GM19324 (cell line): ENCODE measurements around the gene BRMS1.
A peak's percentile ranks its signal among the peaks of the same experiment; 100 is the strongest.

Experiments used
- ATAC-seq: cut with Tn5 transposase; IDR thresholded peaks from one replicate; pipeline ENCODE4 v1.9.1; 2021; ENCODE audit warnings: mild to moderate bottlenecking, moderate library complexity; ENCODE audit not compliant: unreplicated experiment, low FRiP score

BRMS1 gene

DNA sequence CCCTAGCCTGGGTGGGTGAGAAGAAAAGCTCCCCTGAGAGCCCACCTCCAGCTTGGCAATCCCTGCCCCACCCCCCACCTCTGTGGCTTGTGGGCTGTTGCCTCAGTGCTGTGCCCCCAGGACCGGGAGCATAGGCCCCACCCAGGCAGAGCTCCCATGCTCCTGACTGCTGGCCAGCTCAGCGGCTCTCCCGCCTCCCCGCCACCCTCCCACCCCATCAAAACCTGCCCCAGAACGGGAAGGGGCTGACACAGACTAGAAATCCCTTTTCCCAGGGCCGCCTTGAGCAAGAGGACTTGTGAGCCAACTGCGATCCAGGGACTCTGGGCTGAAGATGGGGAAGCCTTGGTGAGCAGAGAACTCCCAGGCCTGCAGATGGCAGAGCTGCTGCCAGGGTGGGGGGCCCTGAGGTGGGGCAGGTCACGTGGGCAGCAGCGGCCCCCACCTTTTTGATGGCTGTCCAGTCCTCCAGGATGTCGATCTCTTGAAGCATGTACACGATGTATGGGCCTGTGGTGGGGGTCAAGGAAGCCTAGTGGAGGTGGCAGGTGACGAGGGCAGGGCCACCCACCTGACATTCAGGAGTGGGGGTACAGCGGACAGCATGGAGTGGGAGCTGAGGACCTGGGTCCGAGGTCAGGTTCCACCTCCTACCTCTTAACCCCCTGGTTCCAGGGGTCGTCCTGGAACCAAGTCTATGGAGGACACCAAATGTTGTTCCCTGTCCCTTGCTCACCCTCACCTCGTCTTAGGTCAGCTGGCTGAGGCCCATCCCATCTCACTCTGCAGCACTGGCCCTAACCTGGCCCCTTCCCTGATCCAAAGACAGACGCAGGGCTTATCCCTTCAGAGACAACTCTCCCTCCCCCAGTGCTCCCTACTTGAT, 6.4 kb downstream of the BRMS1 start:
- no peak for ATAC-seq

DNA sequence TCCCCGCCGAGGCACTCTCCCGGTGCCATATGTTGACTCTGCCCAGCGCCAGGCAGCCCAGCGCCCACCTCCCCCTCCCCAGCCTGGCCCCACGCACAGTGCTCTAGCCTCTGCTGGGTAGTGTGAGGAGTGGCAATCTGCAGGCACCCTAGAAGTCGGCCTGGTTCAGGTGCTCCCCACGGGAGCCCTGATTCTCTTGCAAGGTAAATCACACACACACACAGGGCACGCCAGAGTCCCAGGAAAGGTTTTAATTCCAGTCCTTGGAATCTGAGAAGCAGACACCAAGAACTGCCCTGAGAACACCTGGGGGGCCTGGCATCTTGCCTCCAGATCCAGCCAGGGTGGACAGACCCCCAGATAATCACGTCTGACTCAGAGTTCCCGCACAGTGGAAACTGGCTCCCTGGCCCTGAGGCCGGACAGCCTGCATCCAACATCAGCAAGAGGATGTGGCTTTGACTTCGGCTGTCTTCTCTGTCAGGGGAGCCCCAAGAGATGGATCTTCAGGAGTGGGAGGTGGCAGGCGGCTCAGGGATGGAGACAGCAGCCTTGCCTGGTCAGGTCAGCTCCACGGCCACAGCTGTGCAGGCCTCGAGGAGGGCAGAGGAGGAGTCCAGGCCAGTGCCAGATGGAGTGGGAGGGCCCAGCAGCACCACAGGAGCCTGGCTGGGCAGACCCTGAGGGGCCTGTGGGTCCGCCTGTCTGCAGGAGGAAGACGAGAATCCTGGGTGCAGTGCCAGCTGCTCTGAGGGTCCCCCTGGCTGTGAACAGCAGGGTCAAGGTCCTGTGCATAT, 7.6 kb downstream of the BRMS1 start:
- ATAC-seq = no peak

DNA sequence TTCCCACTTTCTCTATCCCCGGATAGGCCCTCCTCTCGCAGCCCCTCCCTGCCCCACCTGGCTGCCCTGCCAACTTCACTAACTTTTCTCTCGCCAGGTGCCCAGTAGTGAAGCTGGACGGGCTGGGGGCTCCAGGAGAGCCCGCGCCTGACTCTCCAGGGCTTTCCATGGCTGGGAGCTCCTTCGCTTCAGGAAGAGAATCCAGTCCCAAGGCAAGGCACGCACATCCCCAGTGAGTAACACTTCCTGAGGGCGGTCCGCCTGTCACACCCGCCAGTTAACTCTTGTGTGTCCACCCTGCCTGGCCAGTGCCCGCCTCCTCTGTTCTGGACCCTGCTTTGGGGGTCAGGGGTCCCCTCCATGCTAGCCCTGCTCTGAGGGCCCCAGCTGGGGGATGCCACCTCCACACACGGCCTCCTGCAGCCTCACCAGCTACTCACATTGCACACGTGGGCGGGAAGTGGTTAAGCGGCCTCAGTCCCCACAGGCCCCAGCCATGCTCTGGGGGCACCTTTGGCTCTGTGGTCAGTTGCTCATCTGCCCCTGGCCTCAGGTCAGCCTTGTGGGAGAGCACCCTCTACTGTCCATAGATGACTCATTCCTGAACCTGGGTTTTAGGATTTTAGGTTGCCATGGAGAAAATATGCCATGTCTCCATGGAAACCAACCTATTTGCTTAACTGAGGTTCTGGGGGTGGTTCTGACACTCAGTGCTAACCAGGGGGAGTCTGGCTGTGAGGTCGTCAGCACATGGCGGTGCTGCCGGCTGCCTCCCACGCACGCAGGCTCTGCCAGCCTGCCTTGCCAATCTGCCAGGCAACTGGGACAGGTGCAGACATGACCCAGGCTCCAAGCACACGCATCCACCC, 8.4 kb downstream of the BRMS1 start, which contains the start of gene RIN1:
Gene RIN1 (minus strand): TSS at position 201 of the 869 bp plus-strand sequence. CDS start 32 bp downstream, at position 169.
- ATAC-seq = peak; percentile 35

DNA sequence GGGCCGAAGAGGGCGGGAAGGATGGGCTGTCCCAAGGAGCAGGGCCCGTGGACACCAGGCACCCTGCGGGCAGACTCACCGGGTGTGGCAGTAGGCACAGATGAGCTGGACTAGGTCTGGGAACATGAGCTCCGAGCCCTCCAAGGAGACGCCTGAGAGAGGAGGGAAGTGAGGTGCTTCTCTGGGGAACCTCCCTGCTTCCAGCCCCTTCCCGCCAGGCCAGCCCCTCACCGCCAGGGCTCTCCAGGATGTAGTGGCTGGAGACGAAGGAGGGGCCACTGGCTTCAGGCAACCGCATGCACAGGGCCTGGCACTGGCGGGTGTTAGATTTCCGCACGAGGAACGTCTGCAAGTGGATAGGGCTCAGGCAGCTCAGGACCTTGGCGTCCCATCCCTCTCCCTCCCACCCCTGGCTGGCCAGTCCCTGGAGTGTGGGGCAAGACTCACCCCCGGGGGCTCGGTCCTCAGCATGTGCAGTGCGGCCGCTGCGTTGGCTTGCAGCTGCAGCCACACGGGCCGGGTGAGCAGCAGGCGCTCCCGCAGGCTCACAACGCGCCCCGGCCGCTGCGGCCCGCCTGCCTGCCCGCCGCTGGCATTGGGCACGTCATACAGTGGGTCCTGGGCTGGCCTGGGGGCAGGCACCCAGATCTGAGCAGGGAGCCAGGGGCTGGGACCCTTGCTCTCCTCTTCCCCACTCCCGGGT, 9.2 kb downstream of the BRMS1 start:
- ATAC-seq = no peak

DNA sequence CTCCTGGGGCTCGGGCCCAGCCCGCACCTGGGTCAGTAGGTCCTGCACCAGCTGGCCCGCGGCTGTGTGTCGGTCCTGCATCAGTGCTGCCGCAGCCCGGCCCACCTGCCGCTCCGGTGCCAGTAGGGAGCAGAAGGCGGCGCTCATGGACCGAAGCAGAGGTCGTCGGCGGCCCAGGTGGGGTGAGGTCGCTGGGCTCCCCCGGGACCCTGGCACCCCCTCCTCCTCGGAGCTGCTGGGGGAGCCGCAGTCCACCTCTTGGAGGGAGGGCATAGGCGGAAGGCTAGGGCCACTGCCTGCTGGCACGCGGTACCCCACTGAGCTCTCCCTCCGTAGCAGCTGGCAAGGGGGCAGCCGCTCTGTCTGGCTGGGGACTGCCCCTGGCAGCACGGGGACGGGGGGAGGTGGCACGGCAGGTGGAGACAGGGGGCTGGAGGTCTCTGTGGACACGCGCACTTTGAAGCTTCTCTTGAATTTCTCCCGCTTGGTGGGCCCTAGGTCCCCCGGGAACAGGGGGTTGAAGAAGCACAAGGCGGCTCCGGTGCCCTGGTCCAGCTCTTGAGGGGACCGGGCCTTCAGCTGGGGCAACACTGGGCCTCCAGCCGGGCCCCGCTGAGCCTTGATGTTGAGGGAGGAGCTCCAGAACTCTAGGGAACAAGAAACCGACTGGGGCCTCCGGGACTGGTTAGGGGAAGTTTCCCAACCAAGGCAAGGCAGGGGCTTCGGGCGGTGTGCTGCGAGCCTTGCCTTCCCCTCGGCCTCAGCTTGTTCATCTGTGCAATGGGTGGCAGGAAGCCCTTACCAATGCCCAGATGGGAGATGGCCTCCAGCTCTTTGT, 10.1 kb downstream of the BRMS1 start:
- no peak for ATAC-seq

DNA sequence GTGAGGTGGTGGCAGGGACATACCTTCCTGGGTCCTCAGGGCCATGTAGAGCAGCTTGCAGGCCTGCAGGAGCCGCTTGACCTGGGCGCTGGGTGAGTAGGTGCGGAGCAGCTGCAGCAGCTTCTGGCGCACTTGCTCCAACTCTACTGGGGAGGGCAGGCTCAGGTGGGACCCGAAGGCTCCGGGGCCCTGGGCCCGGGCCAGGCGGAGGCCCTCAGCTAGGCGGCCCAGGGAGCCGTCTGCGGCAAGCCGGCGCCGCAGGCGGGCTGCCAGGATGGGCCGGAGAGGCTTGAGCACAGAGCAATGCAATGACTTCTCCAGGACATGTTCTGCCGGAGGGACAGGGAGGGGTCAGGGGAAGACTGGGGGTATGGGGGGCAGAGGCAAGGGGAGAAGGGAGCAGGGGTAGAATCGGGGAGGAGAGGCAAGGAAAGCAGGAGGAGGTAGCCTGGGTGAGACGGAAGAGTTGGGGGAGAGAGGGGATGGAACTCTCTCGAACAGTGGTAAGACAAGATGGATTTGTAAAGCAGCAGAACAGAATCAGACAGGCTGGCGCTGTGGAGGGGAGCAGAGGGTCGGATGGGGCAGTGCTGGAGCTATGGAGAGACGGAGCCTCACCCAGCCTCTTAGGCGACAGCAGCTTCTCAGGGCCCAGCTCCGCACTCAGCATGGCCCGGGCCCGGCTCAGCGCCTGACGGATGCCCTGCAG, 10.9 kb downstream of the BRMS1 start:
- no peak for ATAC-seq

DNA sequence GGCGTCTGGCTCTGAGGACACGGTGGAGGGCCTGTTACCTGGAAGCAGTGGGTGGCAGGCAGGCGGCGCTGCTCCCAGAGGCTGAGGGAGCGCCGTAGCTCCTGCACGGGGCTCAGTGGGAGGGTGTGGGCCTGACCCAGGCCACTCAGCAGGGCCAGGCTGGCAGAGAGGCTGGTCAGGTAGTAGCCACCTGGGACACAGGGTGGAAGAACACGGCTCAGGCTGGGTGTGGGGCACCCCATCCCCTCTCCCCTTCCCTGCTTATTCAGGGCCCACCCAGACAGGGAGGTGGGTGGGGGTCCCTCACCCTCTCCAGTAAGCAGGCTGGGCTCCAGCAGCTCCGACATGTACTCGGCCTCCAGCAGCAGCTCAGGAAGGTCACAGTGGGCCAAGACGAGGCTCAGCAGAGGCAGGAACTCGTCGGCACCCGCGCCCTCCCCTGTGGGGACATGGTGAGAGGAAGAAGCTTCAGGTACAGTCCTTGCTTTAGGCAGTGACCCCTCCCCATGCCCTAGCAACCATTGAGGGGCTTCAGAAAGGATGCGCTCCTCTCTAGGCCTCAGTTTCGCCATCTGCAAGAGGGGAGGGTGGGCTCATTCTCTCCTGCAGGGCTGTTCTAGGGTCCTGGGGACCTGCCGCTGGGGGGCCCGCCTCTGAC, 11.6 kb downstream of the BRMS1 start:
- ATAC-seq = no peak

DNA sequence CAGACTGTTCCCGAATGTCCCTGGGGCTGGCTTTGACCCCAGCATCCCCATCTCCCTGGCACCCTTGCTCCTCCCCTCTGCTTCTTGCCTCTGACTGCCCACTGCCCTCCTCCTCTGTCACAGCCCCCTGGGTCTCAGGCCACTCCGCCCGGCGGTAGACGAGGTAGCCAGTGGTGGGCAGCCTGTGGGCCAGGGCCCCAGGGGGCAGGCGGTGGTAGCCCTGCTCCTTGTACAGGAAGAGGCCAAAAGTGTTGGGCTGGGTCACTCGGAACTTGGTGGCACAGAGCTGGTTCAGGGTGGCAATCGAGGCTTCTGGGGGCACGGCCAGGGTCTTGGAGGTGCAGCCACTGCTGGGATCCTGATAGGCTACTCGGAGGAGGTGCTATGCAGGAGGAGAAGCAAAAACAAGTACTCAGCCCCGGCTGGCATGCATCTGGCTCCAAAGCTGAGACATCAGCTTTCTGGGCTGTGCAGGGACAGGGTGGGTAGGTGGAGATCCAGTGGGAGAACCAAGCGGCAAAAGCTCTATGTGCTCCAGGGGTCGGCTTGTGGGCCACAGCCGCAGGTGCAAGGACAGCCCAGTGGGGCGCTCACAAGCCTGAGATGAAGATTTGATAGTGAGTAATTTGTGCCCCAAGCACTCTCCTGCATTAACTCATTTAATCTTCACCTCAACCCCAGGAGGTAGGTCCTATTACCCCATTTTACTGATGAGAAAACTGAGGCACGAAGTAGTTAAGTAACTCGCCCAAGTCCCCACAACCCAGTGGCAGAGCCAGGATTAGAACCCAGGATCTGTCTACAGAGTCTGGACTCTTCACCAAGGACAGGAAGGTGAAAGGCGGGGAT, 12.3 kb downstream of the BRMS1 start:
- no peak for ATAC-seq

DNA sequence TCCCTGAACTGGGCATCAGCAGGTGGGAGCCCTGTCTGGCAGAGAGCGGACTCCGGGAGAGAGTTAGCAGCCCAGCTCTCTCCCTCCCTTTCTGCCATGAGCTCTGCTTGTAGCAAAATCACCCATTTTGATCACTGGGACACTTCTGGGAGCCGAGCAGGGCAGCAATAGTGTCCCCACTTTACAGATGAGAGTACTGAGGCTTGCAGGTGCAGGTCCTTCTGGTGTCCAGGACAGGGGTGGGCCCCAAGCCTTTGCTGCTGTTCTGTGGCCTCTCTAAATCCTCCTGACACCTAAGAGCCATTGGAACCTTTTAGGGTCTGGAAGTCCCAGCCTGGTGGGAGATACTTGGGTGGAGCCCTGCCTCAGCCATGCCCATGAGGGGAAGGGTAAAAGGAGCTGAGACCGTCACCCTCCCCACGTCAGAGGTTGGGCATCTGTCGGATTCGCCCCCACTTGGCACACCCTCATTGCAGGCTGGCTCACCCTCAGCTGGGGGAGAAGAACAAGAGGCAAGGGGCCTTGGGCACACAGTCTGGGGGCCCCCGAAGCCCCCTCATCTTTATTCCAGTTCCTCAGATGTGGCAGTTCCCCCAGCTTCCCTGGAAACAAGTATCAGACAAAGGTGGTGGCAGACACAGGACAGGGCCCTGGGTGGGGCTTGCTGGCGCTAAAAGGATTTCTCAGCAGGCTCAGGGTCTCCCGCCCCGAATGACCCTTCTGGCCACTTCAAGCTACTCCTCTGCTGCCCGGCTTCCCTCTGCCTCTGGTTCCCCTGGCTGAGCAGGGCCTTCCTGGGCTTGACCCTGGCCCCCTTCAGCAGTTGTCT, 13.1 kb downstream of the BRMS1 start:
- no peak for ATAC-seq

DNA sequence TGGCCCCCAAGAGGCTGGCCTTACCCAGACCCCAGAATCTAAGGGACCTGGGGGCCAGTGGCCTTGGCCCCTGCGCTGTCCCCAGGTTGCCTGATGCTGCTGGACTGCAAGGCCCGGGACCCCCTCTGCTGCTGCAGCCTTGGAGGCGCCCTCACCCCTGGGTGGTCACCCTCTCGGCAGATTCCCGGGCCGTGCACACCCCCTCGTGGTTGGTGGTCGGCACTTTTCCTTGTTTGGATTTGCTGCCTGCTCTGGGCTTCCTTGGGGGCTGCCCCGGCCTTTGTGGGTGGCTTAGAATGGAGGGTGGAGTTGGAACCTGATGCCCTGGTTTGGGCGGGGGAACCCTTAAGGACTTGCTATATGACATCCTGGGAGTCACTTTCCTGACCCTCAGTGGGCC, 14.0 kb downstream of the BRMS1 start:
- no peak for ATAC-seq

DNA sequence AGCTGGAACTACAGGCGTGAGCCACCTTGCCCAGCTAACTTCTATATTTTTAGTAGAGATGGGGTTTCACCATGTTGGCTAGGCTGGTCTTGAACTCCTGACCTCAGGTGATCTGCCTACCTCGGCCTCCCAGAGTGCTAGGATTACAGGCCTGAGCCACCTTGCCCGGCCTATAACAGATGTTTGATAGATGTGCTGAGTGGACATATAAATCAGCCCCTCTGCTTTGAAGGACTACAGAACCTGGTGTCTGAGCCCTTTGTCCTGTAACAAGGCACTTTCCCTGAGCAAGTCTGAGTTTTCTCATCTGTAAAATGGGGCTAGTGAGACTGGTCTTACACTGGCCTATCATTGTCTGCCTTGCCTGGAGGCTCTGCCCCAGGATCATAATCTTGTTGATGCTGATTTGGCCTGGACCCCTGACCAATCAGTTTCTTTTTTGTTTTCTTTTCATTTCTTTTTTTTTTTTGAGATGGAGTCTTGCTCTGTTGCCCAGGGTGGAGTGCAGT, 15.7 kb downstream of the BRMS1 start:
- ATAC-seq = no peak

DNA sequence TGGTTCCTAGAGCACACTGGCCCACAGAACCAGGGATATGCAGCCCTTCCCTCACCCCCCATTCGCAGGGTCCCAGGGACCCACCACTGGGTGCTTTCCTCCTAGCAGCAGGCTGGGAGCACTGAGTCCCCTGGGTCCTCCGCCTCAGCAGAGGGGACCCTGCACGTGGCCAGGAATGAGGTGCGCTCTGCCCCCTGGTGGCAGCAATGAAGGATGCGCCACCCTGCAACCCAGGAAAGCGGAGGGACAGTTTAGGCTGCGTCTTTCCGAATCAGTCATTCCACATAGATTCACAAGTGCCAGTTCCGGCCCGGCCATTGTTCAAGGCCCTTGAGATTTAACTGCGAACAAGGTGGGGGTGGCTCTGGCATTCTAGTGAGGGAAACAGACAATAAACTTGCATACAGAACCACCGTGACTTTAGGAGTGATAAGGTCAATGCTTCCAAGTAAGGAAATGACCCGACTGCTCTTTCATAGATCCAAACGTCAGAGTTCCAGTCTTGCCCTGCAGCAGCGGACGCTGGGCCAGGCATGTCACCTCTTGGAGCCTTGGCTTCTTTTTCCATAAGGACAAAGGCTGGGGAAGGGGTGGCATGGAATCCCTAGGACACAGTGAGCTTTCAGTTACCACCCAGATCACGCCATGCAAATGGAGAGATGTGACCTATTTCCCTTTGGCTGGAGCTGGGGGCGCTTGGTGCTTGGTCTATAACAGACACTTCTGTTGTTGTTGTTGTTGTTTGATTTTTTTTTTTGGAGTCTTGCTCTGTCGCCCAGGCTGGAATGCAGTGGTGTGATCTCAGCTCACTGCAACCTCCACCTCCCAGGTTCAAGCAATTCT, 16.4 kb downstream of the BRMS1 start:
- no peak for ATAC-seq

DNA sequence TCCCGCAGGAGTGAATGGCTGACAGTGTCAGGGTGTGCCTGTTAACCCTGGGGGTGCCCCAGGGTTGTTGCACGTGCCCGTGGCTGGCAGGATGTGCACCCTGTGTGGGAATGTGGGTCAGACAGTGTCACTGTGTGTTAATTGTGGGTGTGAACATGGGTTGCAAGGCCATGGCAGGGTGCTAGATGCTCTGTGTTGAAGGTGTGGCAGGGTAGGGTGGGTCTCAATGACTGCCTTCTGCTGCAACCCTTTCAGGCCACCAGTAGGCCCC, 16.9 kb downstream of the BRMS1 start:
- ATAC-seq = no peak

DNA sequence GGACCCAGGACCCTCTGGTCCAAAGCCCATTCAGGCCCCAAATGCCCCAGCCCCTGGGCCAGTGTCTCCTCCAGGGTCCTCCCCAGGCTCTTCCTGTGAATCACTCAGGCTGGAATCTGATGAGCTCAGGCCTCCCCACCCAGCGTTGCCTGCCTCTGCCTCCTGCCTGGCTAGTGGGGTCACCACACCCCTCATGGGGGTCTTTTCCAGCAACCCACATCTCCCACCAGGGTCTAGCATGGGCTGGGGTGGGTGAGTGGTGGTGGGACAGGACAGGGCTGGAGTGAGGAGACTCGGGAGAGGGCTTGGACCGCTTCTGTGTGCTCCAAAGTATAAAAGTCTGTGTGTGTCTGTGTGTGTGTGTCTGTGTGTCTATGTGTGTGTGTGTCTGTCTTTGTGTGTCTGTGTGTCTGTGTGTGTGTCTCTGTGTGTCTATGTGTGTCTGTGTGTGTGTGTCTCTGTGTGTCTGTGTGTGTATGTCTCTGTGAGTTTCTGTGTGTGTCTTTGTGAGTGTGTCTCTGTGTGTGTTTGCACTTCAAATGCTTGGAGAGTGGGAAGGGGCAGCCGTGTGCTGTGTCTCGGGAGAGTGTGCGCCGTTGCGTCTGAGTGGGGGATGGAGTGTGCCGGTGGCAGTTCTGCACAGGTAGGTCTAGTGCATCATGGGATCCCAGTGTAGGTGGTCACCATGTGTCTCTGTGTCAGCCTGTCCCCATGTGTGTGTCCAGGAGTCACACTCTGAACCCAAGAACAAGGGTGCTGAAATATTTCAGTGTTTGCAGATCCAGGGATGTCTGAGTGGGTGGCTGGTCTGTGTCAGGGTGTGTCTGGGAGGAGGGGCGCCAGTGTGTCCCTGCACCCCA, 17.5 kb downstream of the BRMS1 start:
- no peak for ATAC-seq
